SK-N-SH (cell line): ENCODE measurements around the gene MYO16.

ENCODE experiments used
- MAX ChIP-seq: IDR thresholded peaks from 2 replicates; pipeline ENCODE4 v1.4.0; 2012; ENCODE audit warnings: low read depth
- REST ChIP-seq: IDR thresholded peaks from 2 replicates; pipeline ENCODE4 v1.6.1; 2012; ENCODE audit warnings: mild to moderate bottlenecking, low read depth, low read length, moderate library complexity
- RXRA ChIP-seq: IDR thresholded peaks from 2 replicates; pipeline ENCODE4 v1.4.0; 2012; ENCODE audit warnings: low read depth, mild to moderate bottlenecking, borderline replicate concordance

GRCh38 chr13:109154146-109154545 lies 524.7 kb downstream of the MYO16 start:
- TF ChIP-seq RXRA (no peak), REST (no peak), MAX (no peak)
